HFF-Myc (cell line): ENCODE results near the gene AURKAIP1.

Experiments
- DNase-seq: peaks from one replicate; pipeline ENCODE4 v3.0.0-alpha.2; 2011; ENCODE audit warnings: low read depth; ENCODE audit errors: extremely low read depth
- H3K4me3 ChIP-seq: replicated peaks from 2 replicates; pipeline ENCODE4 v1.5.1; 2011; ENCODE audit warnings: low read depth, mild to moderate bottlenecking, control low read depth, low read length
- TF ChIP-seq, protein P1 (sequence below): IDR thresholded peaks from 2 replicates; pipeline ENCODE4 v1.5.1; 2012; ENCODE audit warnings: mild to moderate bottlenecking, low read depth, low read length, control low read depth; ENCODE audit errors: missing control alignments

The AURKAIP1 gene

DNA sequence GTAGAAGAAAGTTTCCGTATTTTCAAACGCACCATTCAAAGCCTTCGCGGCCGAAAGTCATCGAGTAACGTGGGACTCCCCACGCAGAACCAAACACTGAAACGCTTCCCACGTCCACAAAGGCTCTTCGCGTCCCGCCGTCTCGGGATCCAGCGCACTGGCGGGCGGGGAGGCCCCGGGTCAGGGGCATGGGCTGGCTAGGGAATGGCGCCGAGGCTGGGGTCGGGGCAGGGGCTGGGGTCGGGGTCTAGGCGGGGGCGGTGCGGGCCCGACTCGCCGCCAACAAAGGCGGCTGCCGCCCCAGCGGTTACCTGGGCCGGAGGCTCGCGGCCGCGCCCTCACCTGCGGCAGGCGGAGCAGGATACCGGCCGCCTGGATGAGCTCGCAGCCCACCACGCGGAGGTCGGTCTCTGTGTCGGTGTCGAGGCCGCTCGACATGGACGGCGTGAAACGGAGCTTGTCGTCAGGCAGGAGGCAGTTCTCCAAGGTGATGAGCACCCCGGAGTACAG, 23.7 kb upstream of the AURKAIP1 start:
- H3K4me3 ChIP-seq, result peak overlapping the region; percentile 98
- TF ChIP-seq, protein P1, sequence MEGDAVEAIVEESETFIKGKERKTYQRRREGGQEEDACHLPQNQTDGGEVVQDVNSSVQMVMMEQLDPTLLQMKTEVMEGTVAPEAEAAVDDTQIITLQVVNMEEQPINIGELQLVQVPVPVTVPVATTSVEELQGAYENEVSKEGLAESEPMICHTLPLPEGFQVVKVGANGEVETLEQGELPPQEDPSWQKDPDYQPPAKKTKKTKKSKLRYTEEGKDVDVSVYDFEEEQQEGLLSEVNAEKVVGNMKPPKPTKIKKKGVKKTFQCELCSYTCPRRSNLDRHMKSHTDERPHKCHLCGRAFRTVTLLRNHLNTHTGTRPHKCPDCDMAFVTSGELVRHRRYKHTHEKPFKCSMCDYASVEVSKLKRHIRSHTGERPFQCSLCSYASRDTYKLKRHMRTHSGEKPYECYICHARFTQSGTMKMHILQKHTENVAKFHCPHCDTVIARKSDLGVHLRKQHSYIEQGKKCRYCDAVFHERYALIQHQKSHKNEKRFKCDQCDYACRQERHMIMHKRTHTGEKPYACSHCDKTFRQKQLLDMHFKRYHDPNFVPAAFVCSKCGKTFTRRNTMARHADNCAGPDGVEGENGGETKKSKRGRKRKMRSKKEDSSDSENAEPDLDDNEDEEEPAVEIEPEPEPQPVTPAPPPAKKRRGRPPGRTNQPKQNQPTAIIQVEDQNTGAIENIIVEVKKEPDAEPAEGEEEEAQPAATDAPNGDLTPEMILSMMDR, result no peak
- no peak for DNase-seq

DNA sequence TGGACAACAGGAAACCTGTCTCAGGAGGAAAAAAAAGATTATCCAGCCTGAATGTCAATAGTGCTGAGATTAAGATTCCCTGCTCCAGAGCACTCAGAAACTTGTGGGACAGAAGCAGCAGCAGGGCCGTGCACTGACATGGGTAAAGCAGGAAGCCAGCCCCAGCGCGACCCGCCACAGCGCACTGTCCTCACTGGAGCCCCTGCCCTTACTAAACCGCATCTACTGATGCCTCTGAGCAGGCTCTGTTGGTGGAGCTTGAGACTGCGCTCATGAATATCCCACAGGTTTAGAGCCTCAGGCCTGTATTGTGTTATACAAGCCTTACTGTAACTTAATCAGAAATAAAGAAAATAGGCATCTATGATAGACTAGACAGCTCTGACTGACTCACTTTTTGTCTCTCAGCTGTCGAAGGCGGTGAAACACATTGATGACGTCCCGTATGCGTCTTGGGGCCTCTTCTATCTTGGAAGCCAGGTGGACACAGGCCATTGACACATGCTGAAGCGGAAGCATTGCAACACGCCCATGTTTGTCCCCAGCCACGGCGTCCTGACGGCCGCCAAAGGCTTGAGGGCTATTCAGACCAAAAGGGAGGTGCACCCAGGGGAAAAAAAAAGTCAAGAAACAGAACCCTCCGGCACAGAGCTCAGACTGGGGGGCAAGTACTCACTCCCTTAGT, 23.0 kb upstream of the AURKAIP1 start:
- no peak for DNase-seq

DNA sequence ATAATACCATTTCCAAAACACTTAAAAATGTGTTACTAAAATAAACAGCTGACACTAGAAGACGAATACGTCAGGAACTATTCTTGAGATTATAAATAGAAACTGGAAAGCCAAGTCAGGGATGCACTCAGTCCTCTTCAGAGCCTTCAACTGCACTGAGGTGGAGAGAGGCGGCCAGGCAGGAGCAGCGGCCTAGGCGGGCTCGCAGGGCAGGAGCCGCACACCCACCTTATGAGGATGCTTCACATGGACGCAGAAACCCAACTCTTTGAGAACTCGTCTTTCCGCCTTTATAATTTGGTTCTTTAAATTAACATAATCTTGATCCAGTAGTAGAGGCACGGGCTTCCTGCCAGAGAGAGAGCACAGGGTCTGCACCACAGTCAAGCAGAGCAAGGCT, 20.2 kb upstream of the AURKAIP1 start:
- TF ChIP-seq, protein P1, result no peak
- H3K4me3 ChIP-seq, result no peak overlapping the region

More for the DNA sequence above, 23.0 kb upstream of the AURKAIP1 start:
- TF ChIP-seq, protein P1, result no peak
- H3K4me3 ChIP-seq, result peak overlapping the region; percentile 98

GRCh38 chr1:1394116-1394515, 19.1 kb upstream of the AURKAIP1 start:
- TF ChIP-seq, protein P1, result no peak
- no peak for DNase-seq
- H3K4me3 ChIP-seq, result no peak overlapping the region

More for the DNA sequence above, 20.2 kb upstream of the AURKAIP1 start:
- no peak for DNase-seq

- no peak overlapping the region for H3K4me3 ChIP-seq
- no peak for DNase-seq
- TF ChIP-seq, protein P1, result no peak
These were observed 18.4 kb upstream of the AURKAIP1 start for GRCh38 chr1:1393428-1393827.

DNA sequence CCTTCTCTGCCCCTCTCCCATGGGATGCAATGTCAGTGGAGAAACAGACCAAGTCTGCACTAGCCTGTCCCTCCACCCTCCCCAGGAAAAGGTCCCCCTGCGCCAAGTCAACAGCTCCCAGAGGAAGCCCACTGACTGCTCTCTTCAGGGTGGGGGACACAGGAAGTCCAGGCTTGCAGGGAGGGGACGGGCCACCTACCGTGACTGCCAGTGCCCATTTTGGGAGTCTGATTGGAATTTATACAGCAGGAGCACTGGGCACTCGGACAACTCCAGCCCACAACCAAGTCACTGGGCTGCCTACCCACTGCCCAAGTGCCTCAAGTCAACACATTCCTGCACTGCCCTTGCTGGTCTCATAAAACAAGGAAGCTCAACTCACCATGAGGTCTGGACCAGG, 18.0 kb upstream of the AURKAIP1 start:
- no peak overlapping the region for H3K4me3 ChIP-seq
- DNase-seq, result no peak
- TF ChIP-seq, protein P1, result no peak
